GM19099 (cell line): ENCODE data around the gene CNTNAP2.

ENCODE experiments used
- POLR2A ChIP-seq: IDR thresholded peaks from 3 replicates; pipeline ENCODE4 v1.6.1; 2011; ENCODE audit warnings: low read depth; ENCODE audit not compliant: insufficient read length; ENCODE audit errors: extremely low read depth

Gene CNTNAP2

GRCh38 chr7:148434181-148434757 lies 2317.7 kb downstream of the CNTNAP2 start:
- no peak for TF ChIP-seq POLR2A

GRCh38 chr7:148434887-148435286 lies 2318.3 kb downstream of the CNTNAP2 start:
- no peak for TF ChIP-seq POLR2A

- TF ChIP-seq POLR2A: no peak
Measured at GRCh38 chr7:148435715-148436114, 2319.1 kb downstream of the CNTNAP2 start.

- TF ChIP-seq POLR2A: no peak
Measured at GRCh38 chr7:148436135-148436534, 2319.5 kb downstream of the CNTNAP2 start.

GRCh38 chr7:148436571-148436970 lies 2320.0 kb downstream of the CNTNAP2 start:
- TF ChIP-seq POLR2A: no peak

- TF ChIP-seq POLR2A: no peak
Measured at GRCh38 chr7:148437043-148437442, 2320.4 kb downstream of the CNTNAP2 start.

- TF ChIP-seq POLR2A: no peak
Measured at GRCh38 chr7:148442141-148442655, 2325.6 kb downstream of the CNTNAP2 start.

GRCh38 chr7:148442933-148443332 lies 2326.3 kb downstream of the CNTNAP2 start:
- no peak for TF ChIP-seq POLR2A

GRCh38 chr7:148445260-148446044 lies 2328.9 kb downstream of the CNTNAP2 start:
- no peak for TF ChIP-seq POLR2A

GRCh38 chr7:148447221-148447849 lies 2330.7 kb downstream of the CNTNAP2 start:
- TF ChIP-seq POLR2A: no peak

- TF ChIP-seq POLR2A: no peak
Measured at GRCh38 chr7:148456351-148456750, 2339.8 kb downstream of the CNTNAP2 start.

- no peak for TF ChIP-seq POLR2A
Measured at GRCh38 chr7:148457310-148457921, 2340.8 kb downstream of the CNTNAP2 start.

GRCh38 chr7:148458263-148458662 lies 2341.7 kb downstream of the CNTNAP2 start:
- TF ChIP-seq POLR2A: no peak

- no peak for TF ChIP-seq POLR2A
Measured at GRCh38 chr7:148461392-148462179, 2345.0 kb downstream of the CNTNAP2 start.

GRCh38 chr7:148463210-148463609 lies 2346.6 kb downstream of the CNTNAP2 start:
- TF ChIP-seq POLR2A: no peak
